22Rv1 (cell line): ENCODE results near the gene GAN.
"Not testable (repeated sequence)": the region's sequence is repeated elsewhere in the genome, so short reads cannot be mapped to it uniquely, and the experiment has no call there.

Experiments
- CTCF ChIP-seq: fragments of 450-650 bp; IDR thresholded peaks from 2 replicates; pipeline ENCODE4 v1.5.1; 2017; ENCODE audit warnings: mild to moderate bottlenecking
- ZFX ChIP-seq: fragments of 450-650 bp; IDR thresholded peaks from 2 replicates; pipeline ENCODE4 v1.6.1; 2017; ENCODE audit warnings: antibody characterized with exemption, borderline replicate concordance

DNA sequence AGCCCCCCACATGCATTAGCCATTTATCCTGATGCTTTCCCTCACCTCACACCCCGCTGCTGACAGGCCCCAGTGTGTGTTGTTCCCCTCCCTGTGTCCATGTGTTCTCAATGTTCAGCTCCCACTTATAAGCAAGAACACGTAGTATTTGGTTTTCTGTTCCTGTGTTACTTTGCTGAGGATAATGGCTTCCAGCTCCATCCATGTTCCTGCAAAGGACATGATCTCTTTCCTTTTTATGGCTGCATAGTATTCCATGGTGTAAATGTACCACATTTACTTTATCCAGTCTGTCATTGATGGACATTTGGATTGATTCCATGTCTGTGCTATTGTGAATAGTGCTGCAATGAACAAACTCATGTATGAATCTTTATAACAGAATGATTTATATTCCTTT, 90.2 kb downstream of the GAN start:
- TF ChIP-seq CTCF, ZFX: not testable (repeated sequence)
